CD4-positive, alpha-beta T cell treated with Interleukin-21 for 1 hour (primary cell): ENCODE data around the gene FCN2.

Experiments
- DNase-seq: peaks from one replicate; pipeline ENCODE4 v3.0.0-alpha.2; 2020

The FCN2 gene

GRCh38 chr9:134880484-134881312 is at the start of gene FCN2:
TSS of gene FCN2 (plus strand) at chr9:134880810. CDS start at chr9:134880822, 12 bp downstream.
- DNase-seq, result no peak

- DNase-seq, result no peak
These were observed 49.5 kb upstream of the FCN2 start for GRCh38 chr9:134830926-134831720.

GRCh38 chr9:134832471-134832870 is 48.1 kb upstream of the FCN2 start:
- DNase-seq, result no peak

- no peak for DNase-seq
These were observed 47.2 kb upstream of the FCN2 start for GRCh38 chr9:134833294-134833880.

GRCh38 chr9:134834217-134834956 is 46.2 kb upstream of the FCN2 start:
- no peak for DNase-seq

GRCh38 chr9:134834957-134835419 is 45.6 kb upstream of the FCN2 start:
- no peak for DNase-seq

- DNase-seq, result no peak
These were observed 45.2 kb upstream of the FCN2 start for GRCh38 chr9:134835448-134835847.

GRCh38 chr9:134835987-134836386 is 44.6 kb upstream of the FCN2 start:
- no peak for DNase-seq

- DNase-seq, result no peak
These were observed 44.1 kb upstream of the FCN2 start for GRCh38 chr9:134836406-134836970.

GRCh38 chr9:134837529-134837928 is 43.1 kb upstream of the FCN2 start:
- no peak for DNase-seq

GRCh38 chr9:134838651-134839454 is 41.8 kb upstream of the FCN2 start:
- no peak for DNase-seq

- no peak for DNase-seq
These were observed 41.0 kb upstream of the FCN2 start for GRCh38 chr9:134839455-134840125.

- DNase-seq, result no peak
These were observed 40.1 kb upstream of the FCN2 start for GRCh38 chr9:134840511-134840910.

- no peak for DNase-seq
These were observed 39.3 kb upstream of the FCN2 start for GRCh38 chr9:134841180-134841904.

- no peak for DNase-seq
These were observed 38.3 kb upstream of the FCN2 start for GRCh38 chr9:134842321-134842720.

- DNase-seq, result no peak
These were observed 36.9 kb upstream of the FCN2 start for GRCh38 chr9:134843740-134844139.

GRCh38 chr9:134844821-134845220 is 35.8 kb upstream of the FCN2 start:
- no peak for DNase-seq

GRCh38 chr9:134846187-134846586 is 34.4 kb upstream of the FCN2 start:
- no peak for DNase-seq

- DNase-seq, result no peak
These were observed 33.9 kb upstream of the FCN2 start for GRCh38 chr9:134846699-134847098.

- no peak for DNase-seq
These were observed 33.5 kb upstream of the FCN2 start for GRCh38 chr9:134847138-134847537.
